ENCODE measurements around the gene NR1I2.

NR1I2 gene

DNA sequence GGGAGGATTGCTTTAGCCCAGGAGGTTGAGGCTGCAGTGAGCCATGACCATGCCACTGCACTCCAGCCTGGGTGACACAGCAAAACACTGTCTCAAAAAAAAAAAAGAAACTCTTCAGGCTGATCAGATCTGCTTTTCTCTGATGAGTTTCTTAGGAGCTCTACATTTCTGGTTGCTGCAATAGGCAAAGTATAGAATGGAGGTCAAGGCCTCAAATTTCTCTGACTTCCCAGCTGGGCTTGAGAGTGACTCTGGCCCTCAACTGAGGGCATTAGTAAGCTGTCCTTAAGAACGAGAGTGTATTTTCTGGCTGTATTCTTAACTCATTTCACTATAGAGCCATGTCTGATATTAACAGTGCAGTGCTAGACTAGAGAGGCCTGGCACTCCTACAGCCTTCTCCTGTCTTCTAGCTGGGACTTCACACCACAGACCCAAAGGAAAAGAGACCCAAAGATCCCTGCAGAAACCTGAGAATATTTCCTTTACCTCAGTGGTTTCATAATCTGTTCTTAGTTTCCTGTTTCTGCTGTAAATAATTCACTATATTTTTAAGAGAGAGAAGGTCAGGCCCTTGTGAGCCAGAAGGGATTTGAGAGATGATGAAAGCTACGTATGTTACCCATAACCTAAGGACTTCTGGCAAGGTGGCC lies 2.0 kb upstream of the NR1I2 start:
- DNase-seq (ENCODE audit: low spot score): no peak

DNA sequence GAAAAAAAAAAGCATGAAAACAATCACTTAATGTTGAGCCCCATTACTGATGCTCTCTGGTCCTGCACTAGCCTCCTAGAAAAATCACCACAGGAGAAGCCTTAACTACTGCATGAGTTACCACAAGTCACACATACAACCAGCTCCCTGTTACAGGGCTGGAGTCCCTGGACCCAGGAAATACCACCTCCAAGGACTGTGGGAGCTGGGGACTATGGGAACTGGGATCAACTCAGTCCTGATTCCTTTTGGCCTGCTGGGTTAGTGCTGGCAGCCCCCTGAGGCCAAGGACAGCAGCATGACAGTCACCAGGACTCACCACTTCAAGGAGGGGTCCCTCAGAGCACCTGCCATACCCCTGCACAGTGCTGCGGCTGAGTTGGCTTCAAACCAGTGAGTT lies 559 bp downstream of the NR1I2 start:
- DNase-seq (ENCODE audit: low spot score): no peak

DNA sequence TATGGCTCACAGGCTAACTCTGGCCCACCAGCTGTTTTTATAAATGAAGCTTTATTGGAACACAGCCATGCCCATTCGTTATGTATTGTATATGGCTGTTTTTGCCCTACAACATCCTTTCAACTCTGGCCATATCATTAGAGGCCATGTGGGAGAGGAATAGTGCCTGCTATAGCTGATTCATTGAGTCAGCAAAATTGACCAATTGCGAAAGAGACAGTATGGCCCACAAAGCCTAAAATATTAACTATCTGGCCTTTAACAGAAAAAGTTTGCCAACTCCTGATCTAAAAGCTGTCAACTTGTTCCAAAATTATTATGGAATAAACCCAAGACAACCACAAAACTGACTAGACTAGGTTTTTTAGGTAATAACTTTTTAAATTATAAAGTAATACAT lies 1.4 kb downstream of the NR1I2 start:
- DNase-seq (ENCODE audit: low spot score): no peak

DNA sequence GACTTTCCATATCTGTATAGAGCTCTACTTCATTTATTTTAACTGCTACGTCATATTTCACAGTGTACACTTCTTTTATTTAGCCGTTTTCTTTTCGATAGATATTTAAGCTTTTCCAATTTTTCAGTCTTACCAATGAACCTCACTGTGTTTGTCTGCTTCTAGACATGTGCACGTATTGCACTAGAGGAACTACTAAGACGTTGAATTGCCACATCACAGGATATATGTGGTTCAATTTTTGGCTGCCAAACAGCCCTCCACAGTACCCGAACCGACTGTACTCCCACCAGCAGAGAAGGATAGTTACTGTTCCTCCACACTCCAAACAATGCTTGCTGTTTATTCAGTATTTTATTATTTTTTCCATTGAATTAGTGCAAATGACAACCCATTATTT lies 2.0 kb downstream of the NR1I2 start:
- DNase-seq (ENCODE audit: low spot score): no peak

DNA sequence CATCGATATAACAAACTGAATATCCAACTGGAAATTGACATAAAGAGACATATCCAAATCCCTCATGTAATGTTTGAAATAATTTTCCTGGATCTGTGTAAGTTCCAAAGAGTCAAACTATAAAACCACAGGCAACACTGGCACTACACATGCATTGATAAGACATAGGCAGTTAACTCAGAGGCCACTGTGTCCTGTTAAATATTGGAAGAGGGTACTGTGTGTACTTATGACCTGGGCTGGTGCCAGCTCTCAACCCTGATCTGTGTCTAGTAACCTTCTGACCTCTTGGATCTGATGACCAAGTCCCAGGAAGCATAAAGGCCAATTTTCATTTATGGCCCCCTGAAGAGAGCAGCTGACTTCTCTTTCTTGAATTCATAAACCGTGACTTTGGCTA lies 4.5 kb downstream of the NR1I2 start:
- no peak for DNase-seq (ENCODE audit: low spot score)

DNA sequence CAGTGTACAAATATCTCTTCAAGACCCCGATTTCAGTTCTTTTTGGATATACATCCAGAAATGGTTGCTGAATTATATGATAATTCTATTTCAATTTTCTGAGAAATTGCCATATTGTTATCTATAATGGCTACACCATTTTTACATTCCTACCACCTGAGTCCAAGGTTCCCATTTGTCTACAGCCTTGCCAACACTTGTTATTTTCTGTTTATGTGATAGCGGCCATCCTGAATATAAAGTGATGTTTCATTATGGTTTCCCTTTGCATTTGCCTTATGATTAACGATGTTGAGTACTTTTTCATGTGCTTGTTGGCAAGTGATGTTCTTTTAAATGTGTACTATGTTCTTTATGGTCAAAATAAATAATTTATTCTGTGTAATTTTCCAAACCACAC lies 8.5 kb downstream of the NR1I2 start:
- no peak for DNase-seq (ENCODE audit: low spot score)

DNA sequence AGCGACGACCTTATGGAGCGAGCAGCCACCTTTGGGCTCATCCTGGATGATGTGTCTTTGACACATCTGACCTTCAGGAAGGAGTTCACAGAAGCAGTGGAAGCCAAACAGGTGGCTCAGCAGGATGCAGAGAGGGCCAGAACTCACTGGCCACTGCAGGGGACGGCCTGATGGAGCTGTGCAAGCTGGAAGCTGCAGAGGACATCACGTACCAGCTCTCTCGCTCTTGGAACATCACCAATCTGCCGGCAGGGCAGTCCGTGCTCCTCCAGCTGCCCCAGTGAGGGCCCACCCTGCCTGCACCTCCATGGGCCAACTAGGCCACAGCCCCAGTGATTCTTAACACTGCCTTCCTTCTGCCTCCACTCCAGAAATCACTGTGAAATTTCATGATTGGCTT lies 10.4 kb downstream of the NR1I2 start:
- no peak for DNase-seq (ENCODE audit: low spot score)

DNA sequence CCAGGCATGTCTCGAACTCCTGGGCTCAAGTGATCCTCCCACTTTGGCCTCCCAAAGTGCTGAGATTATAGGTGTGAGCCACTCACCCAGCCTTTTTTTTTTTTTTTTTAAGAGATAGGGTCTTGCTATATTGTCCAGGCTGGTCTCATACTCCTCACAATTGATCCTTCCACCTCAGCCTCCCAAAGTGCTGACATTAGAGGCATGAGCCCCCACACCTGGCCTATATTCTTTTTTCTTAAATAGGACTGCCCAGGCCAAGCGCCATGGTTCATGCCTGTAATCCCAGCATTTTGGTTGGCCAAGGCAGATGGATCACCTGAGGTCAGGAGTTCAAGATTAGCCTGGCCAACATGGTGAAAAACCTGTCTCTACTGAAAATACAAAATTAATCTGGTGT lies 12.5 kb downstream of the NR1I2 start:
- no peak for DNase-seq (ENCODE audit: low spot score)

DNA sequence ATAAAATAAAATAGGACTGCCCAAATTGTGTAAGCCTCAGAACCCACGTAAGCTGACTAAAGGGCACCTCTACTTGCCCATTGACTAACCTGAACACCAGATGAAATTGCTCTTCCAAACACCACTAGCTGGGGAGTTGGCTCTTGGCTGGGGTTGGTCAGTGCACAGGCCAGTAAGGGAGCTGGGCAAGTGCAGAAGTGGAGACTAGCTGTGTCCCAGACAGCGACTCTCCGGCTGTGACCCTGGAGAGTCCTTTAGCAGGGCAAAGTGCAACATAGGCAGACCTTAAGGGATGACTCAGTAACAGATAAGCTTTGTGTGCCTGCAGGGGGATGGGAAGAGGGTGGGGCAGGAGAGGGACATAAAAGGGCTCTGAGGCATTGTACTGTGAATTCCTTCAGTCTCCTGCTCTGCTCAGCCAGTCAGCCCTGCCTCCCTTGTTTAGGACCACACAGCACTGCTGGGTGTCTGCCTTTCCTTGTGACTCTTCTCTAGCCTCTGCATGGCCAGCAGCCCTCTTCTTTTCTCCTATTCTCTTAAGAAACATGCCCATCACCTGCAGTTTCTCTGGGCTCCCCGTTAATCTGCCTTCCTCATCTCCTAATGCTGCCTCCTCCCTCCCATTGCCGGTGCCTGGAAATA lies 13.2 kb downstream of the NR1I2 start:
- no peak for DNase-seq (ENCODE audit: low spot score)

DNA sequence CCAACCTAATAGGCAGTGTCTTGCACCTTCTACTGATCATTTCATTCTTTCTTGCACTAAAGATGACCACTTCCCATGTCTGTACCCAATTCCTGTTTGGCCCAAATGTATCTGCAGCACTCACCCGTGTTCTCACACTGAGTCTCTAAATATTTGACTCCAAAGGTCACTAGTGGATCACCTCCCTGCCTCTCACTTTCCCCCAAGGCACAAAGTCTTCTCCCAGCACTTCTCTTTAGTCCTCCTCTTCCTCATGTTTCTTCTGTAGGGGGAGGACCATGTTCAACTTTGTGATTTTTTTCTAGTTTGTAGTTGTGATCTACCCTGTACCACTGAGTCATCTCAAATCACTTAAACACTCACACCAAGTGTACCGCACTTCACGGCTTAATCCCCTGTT lies 13.9 kb downstream of the NR1I2 start:
- no peak for DNase-seq (ENCODE audit: low spot score)

DNA sequence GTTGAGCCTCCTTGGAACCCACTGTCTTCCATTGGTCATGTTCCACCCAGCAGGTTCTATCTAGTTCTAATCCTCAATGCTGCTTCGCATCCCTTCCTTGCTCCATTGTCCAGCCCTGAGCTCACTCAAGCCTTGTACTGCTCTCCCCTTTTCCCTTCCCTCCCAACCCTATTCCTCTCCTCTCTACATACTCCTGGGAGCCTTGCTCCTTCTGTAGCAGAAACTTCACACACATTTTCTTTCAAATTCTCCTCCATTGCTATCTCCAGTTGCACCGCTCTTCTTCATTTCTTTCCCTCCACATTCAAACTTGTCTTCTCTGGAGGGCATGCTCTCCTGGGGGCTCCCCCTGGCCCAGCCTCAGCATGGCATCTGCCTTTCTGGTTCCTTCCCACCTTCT lies 14.5 kb downstream of the NR1I2 start:
- no peak for DNase-seq (ENCODE audit: low spot score)

DNA sequence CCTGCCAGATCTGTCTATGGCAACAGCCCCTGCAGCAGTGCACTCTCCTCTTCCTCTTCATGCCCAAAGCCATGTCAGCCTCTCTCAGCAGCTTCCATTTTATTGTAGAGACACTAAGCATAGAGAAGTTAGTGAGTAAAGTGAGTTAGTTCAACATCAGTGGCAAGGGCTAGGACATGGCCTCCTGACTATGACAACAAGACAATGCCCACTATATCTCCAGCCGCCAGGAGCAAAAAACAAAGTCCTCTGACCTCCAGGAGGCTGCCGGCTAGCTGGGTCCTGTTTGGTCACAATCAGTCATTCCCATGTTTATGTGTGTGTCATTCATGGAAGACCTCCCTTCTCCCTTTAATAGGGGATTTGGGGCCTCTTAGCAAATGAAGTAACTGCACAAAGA lies 14.9 kb downstream of the NR1I2 start:
- no peak for DNase-seq (ENCODE audit: low spot score)

DNA sequence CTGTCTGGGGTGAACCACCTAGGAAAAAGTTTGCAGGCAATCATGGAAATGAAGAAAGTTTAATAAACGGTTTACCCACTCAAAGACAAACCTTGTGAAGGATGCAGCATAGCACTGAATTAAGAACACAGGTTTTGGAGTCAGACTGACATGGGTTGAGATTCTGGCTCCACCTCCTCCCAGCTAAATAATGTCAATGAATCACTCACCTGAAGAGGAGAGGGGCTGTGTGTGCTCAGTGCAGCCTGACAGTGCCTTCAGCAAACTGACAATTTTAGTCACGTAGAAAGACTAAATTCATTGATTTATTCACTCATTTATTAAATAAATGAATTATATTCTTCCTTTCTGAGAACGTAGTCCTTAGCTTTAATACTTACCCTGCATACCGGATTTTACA lies 18.9 kb downstream of the NR1I2 start:
- no peak for DNase-seq (ENCODE audit: low spot score)

DNA sequence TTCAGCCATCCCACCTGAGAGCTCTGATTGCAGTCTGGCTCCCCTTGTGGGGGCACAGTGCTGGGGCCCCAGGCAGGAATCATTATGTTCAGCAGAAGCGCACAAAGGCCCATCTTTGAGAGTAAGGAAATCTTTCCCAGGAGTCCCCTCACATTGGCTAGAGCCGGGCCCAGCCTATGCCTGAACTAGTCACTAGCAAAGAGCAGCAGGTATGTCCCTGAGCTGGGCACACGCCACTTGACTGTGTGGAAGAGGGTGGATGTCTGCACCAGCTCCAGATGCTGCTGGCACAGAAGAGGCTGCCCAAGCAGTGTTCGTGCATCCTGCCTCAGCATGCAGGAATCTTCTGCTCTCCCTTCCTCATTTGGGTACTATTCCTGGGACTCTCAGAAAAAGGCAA lies 26.3 kb downstream of the NR1I2 start:
- DNase-seq (ENCODE audit: low spot score): no peak

DNA sequence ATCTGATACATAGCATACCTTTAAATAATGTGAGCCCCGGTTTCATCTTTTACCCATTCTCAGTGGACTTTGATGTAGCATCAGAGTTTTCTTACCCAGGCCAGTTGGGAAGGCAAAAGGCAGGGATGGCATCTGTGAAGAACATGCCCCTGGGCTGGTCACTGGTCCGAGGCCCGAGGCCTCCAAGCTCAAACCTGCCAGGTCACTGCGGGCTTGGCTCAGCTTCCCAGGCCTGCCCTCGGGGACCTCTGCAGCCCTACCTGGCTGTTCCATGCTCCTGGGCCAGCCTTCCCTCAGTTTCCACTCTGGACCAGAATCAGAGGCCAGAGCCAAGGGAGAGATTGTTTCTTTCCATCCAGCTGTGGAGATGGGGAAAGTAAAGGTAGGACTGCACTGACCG lies 26.9 kb downstream of the NR1I2 start:
- DNase-seq (ENCODE audit: low spot score): no peak

DNA sequence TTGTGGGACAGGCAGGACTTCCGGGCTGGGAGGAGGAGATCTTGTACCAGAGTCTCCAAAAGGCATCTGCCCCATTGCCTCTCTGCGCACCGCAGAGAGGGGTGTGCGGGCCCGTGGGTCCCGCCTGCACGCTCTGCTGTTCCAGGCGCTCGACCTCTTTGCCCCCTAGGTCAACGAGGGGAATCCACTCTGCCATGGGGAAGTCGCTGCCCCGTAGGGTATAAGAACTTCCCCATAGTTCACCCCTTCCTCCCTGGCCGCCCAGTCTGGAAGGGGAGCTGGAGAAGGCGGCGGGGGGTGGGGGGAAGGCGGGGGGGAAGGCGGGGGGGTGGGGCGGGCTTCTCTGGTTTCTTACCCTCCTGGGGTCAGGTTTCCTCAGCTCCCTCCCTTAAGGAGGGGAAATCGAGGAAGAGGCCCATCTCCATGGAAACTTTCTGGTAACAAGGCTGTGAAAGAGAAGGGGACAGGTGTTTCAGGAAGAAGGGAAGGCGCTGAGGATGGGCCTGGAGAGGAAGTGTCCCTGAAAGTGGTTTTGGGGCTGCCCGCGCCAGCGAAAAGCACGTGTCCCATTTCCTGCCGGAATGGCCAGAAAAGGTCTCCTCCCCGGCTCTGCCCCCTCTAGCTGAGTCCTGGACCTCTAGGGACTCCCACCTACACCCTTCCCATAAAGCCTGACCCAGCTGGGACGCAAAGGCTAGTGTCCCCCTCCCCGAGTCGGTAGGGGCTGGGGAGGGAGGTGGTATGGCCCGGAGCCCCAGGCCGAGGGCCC lies 27.5 kb downstream of the NR1I2 start:
- no peak for DNase-seq (ENCODE audit: low spot score)

DNA sequence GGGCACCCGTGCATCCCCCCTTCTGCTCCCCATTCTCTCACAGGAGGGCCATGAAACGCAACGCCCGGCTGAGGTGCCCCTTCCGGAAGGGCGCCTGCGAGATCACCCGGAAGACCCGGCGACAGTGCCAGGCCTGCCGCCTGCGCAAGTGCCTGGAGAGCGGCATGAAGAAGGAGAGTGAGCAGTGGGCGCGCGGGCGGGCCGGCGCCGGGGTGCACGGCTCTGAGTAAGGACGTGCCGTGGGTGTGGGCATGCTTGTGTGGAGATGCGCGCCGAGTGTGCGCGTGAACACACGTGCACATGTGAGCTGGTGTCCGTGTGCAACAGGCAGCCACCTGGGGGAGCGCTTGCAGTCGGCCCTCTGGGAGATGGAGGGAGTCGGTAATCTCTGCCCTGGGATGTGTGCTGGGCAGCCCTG lies 28.1 kb downstream of the NR1I2 start:
- DNase-seq (ENCODE audit: low spot score): peak; percentile 69

DNA sequence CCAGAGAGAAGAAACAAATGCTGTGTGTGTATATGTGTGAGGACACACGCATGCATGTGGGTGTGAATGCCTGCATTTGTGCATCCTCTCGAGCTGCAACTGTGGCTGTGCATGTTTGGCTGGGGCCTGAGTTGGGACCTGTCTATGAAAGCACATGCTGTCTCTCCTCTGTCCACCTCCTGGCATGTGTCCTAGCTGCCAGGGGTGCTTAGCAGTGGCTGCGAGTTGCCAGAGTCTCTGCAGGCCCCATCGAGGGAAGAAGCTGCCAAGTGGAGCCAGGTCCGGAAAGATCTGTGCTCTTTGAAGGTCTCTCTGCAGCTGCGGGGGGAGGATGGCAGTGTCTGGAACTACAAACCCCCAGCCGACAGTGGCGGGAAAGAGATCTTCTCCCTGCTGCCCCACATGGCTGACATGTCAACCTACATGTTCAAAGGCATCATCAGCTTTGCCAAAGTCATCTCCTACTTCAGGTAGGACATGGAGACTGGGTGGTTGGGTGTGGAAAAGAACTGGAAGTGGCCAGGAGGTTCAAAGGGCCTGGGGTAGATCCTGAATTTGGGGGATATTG lies 30.7 kb downstream of the NR1I2 start:
- no peak for DNase-seq (ENCODE audit: low spot score)

DNA sequence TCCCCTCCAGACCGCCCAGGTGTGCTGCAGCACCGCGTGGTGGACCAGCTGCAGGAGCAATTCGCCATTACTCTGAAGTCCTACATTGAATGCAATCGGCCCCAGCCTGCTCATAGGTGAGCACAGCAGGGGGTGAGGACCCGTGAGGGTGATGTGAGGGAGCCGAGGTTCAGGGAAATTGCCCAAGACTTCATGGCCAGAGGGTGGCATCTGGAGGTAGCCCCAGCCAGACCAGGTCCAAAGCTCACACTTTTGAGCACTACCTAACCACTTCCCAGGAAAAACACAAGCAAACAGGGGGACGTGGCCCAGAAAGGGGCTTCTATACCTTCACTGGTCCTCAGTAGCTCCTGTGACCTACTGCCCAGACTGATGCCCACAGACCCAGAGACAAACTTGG lies 33.8 kb downstream of the NR1I2 start:
- no peak for DNase-seq (ENCODE audit: low spot score)

DNA sequence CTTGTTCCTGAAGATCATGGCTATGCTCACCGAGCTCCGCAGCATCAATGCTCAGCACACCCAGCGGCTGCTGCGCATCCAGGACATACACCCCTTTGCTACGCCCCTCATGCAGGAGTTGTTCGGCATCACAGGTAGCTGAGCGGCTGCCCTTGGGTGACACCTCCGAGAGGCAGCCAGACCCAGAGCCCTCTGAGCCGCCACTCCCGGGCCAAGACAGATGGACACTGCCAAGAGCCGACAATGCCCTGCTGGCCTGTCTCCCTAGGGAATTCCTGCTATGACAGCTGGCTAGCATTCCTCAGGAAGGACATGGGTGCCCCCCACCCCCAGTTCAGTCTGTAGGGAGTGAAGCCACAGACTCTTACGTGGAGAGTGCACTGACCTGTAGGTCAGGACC lies 35.2 kb downstream of the NR1I2 start:
- DNase-seq (ENCODE audit: low spot score): no peak

DNA sequence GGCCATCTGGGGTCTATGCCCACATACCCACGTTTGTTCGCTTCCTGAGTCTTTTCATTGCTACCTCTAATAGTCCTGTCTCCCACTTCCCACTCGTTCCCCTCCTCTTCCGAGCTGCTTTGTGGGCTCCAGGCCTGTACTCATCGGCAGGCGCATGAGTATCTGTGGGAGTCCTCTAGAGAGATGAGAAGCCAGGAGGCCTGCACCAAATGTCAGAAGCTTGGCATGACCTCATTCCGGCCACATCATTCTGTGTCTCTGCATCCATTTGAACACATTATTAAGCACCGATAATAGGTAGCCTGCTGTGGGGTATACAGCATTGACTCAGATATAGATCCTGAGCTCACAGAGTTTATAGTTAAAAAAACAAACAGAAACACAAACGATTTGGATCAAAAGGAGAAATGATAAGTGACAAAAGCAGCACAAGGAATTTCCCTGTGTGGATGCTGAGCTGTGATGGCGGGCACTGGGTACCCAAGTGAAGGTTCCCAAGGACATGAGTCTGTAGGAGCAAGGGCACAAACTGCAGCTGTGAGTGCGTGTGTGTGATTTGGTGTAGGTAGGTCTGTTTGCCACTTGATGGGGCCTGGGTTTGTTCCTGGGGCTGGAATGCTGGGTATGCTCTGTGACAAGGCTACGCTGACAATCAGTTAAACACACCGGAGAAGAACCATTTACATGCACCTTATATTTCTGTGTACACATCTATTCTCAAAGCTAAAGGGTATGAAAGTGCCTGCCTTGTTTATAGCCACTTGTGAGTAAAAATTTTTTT lies 35.9 kb downstream of the NR1I2 start:
- no peak for DNase-seq (ENCODE audit: low spot score)

DNA sequence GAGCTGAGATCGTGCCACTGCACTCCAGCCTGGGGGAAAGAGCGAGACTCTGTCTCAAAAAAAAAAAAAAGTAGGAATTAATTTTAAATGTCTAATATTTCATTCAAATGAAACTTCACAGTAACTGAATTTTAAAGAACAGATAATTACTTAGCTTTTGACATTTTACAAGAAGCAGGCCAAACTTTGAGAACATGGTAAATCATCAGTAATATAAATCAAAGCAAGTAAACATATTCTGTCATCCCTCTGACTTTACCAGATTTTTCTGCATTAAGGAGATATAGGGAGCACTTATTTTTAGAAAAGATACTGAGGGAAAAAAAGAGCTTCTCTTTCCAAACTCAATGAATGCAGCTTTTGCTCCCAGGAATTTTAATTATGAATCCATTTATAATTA lies 37.0 kb downstream of the NR1I2 start:
- DNase-seq (ENCODE audit: low spot score): no peak

Data from left forelimb (tissue), 1 donor.